H9 (cell line): ENCODE measurements around the gene DCST2. TPM values are rescaled to one million over a fixed set of nuclear protein-coding genes. Genes with fewer than 3 reads are reported as not detected.
A peak's percentile ranks its signal among the peaks of the same experiment; 100 is the strongest.

Experiments
- DNase-seq: peaks from one replicate; pipeline ENCODE4 v3.0.0-alpha.2; 2017
- H2AFZ ChIP-seq: one replicate; pipeline ENCODE4 v1.6.1; 2013; ENCODE audit warnings: mild to moderate bottlenecking, low read length, control low read depth, moderate library complexity
- H2AK5ac ChIP-seq: 2 replicates; pipeline ENCODE4 v1.6.1; 2013; ENCODE audit warnings: low read length, control low read depth, mixed read lengths; ENCODE audit not compliant: insufficient read length
- H2BK120ac ChIP-seq: one replicate; pipeline ENCODE4 v1.6.1; 2013; ENCODE audit warnings: low read depth, mild to moderate bottlenecking, low read length, control low read depth, inconsistent platforms; ENCODE audit not compliant: poor library complexity, severe bottlenecking
- H2BK12ac ChIP-seq: 2 replicates; pipeline ENCODE4 v1.6.1; 2013; ENCODE audit warnings: low read length, control low read depth, mixed read lengths, low read depth; ENCODE audit not compliant: insufficient read length
- H2BK15ac ChIP-seq: 2 replicates; pipeline ENCODE4 v1.6.1; 2013; ENCODE audit warnings: low read depth, low read length, control low read depth
- H2BK20ac ChIP-seq: one replicate; pipeline ENCODE4 v1.6.1; 2013; ENCODE audit warnings: low read depth, mild to moderate bottlenecking, low read length, control low read depth, inconsistent platforms; ENCODE audit not compliant: poor library complexity, severe bottlenecking
- H2BK5ac ChIP-seq: 2 replicates; pipeline ENCODE4 v1.6.1; 2013; ENCODE audit warnings: low read length, control low read depth, mixed read lengths; ENCODE audit not compliant: insufficient read length
- H3K14ac ChIP-seq: 2 replicates; pipeline ENCODE4 v1.6.1; 2013; ENCODE audit warnings: low read length, control low read depth; ENCODE audit not compliant: insufficient read depth
- H3K18ac ChIP-seq: 2 replicates; pipeline ENCODE4 v1.6.1; 2013; ENCODE audit warnings: low read depth, mild to moderate bottlenecking, mixed read lengths, low read length, control low read depth; ENCODE audit not compliant: insufficient read length
- H3K23ac ChIP-seq: 2 replicates; pipeline ENCODE4 v1.6.1; 2013; ENCODE audit warnings: low read length, control low read depth, mixed read lengths, low read depth; ENCODE audit not compliant: insufficient read length
- H3K23me2 ChIP-seq: 2 replicates; pipeline ENCODE4 v1.6.1; 2013; ENCODE audit warnings: low read depth, mild to moderate bottlenecking, mixed read lengths, low read length, control low read depth; ENCODE audit not compliant: insufficient read length, poor library complexity, severe bottlenecking
- H3K27ac ChIP-seq: 2 replicates; pipeline ENCODE4 v1.5.1; 2013; ENCODE audit warnings: low read length, control low read depth, mixed read lengths, low read depth; ENCODE audit not compliant: insufficient read length
- H3K27me3 ChIP-seq: 2 replicates; pipeline ENCODE4 v1.6.1; 2013; ENCODE audit warnings: low read length, control low read depth, inconsistent platforms; ENCODE audit not compliant: insufficient read depth
- H3K4ac ChIP-seq: 2 replicates; pipeline ENCODE4 v1.6.1; 2013; ENCODE audit warnings: low read depth, mild to moderate bottlenecking, control low read depth, inconsistent platforms, low read length, moderate library complexity
- H3K4me1 ChIP-seq: 2 replicates; pipeline ENCODE4 v1.6.1; 2013; ENCODE audit warnings: low read length, control low read depth, inconsistent platforms; ENCODE audit not compliant: insufficient read depth
- H3K4me2 ChIP-seq: 2 replicates; pipeline ENCODE4 v1.6.1; 2013; ENCODE audit warnings: low read length, control low read depth, mixed read lengths; ENCODE audit not compliant: insufficient read length, insufficient read depth
- H3K56ac ChIP-seq: 2 replicates; pipeline ENCODE4 v1.6.1; 2013; ENCODE audit warnings: low read depth, mild to moderate bottlenecking, mixed read lengths, low read length, control low read depth; ENCODE audit not compliant: insufficient read length
- H3K79me1 ChIP-seq: 2 replicates; pipeline ENCODE4 v1.6.1; 2013; ENCODE audit warnings: low read depth, mild to moderate bottlenecking, moderate library complexity, low read length, control low read depth, inconsistent platforms; ENCODE audit not compliant: insufficient read depth, poor library complexity, severe bottlenecking
- H3K79me2 ChIP-seq: 2 replicates; pipeline ENCODE4 v1.6.1; 2013; ENCODE audit warnings: low read length, control low read depth, inconsistent platforms; ENCODE audit not compliant: insufficient read depth
- H3K9ac ChIP-seq: 2 replicates; pipeline ENCODE4 v1.6.1; 2013; ENCODE audit warnings: low read length, control low read depth, mixed read lengths; ENCODE audit not compliant: insufficient read length; ENCODE audit errors: extremely low read depth
- H3K9me3 ChIP-seq: one replicate; pipeline ENCODE4 v1.6.1; 2013; ENCODE audit warnings: low read depth, low read length, inconsistent platforms; ENCODE audit not compliant: control insufficient read depth
- H3T11ph ChIP-seq: one replicate; pipeline ENCODE4 v1.6.1; 2013; ENCODE audit warnings: mild to moderate bottlenecking, low read length, control low read depth, inconsistent platforms
- H4K20me1 ChIP-seq: one replicate; pipeline ENCODE4 v1.6.1; 2013; ENCODE audit not compliant: control insufficient read depth, insufficient read length, insufficient read depth
- H4K5ac ChIP-seq: 2 replicates; pipeline ENCODE4 v1.6.1; 2013; ENCODE audit warnings: low read depth, mild to moderate bottlenecking, mixed read lengths, low read length, control low read depth; ENCODE audit not compliant: insufficient read length
- H4K8ac ChIP-seq: replicated peaks from 2 replicates; pipeline ENCODE4 v1.6.1; 2013; ENCODE audit warnings: low read length, control low read depth, mixed read lengths, low read depth; ENCODE audit not compliant: insufficient read length
- H4K91ac ChIP-seq: 2 replicates; pipeline ENCODE4 v1.6.1; 2013; ENCODE audit warnings: low read depth, mild to moderate bottlenecking, moderate library complexity, mixed read lengths, low read length, control low read depth; ENCODE audit not compliant: insufficient read length
- H3K27ac Mint-ChIP-seq, 3 experiments: 2 replicates in 2 of 3; 3 replicates in 1 of 3; pipeline ENCODE4 v1.8.0; 2020 to 2021; ENCODE audit warnings: mixed read lengths in 3 of 3, mild to moderate bottlenecking in 1 of 3, moderate library complexity in 1 of 3
- H3K27me3 Mint-ChIP-seq: 2 replicates; pipeline ENCODE4 v1.8.0; 2021; ENCODE audit warnings: low read depth, mild to moderate bottlenecking, moderate library complexity, mixed read lengths
- H3K36me3 Mint-ChIP-seq, 3 experiments: 2 replicates in 2 of 3; 3 replicates in 1 of 3; pipeline ENCODE4 v1.8.0; 2020 to 2021; ENCODE audit warnings: low read depth in 3 of 3, mixed read lengths in 3 of 3; ENCODE audit not compliant: insufficient read depth in 1 of 3
- H3K4me1 Mint-ChIP-seq, 2 experiments: 2 replicates each; pipeline ENCODE4 v1.8.0; 2020; ENCODE audit warnings: mixed read lengths in 2 of 2
- H3K4me3 Mint-ChIP-seq, 2 experiments: 2 replicates in 1 of 2; 3 replicates in 1 of 2; pipeline ENCODE4 v1.8.0; 2020 to 2021; ENCODE audit warnings: mild to moderate bottlenecking in 2 of 2, mixed read lengths in 2 of 2, moderate library complexity in 1 of 2
- H3K9me3 Mint-ChIP-seq, 2 experiments: 2 replicates in 1 of 2; 3 replicates in 1 of 2; pipeline ENCODE4 v1.8.0; 2020; ENCODE audit warnings: mild to moderate bottlenecking in 2 of 2, mixed read lengths in 2 of 2, moderate library complexity in 1 of 2
- WGBS: extraction: QIAGEN DNeasy Blood & Tissue Kit; methylation state at CpG from one replicate; pipeline ENCODE4 v1.1.7; 2013; ENCODE audit warnings: missing lambda C conversion rate, low lambda C conversion rate, mixed read lengths; ENCODE audit not compliant: insufficient read length; ENCODE audit errors: extremely low coverage; 5-methylcytosine and 5-hydroxymethylcytosine counted together
- total RNA-seq: library from RNA; stranded (reverse); gene quantifications from 2 replicates; pipeline ENCODE4 v1.2.1, GENCODE V29; 2021
- TF ChIP-seq, protein P1 (sequence below): fragments of 200-600 bp; sonication (generic); conservative IDR thresholded peaks from 3 replicates; pipeline ENCODE4 v1.8.0; 2021; ENCODE audit warnings: antibody characterized with exemption, mild to moderate bottlenecking

DCST2 gene
- total RNA-seq, 1 experiment from 2014 or later = 0.35 TPM

DNA sequence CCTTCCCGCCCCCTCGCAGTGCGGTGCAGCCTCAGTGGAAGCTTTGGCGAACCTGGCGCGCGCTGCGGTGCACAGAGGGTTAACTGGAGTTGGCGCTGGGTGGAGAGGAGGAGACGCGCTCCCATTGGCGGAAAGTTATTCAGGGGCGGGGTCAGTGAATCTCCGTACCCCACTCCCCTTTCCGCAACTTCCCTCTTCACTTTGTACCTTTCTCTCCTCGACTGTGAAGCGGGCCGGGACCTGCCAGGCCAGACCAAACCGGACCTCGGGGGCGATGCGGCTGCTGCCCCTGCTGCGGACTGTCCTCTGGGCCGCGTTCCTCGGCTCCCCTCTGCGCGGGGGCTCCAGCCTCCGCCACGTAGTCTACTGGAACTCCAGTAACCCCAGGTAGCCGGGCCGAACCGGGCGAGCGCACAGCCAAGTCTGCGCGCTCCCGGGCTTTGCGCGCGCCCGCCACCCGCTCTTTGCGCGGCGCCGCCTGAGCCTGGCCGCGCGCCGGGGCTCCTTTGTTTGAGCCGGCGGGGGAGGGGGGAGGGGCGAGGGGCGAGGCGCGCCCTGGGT is 30.0 kb upstream of the DCST2 start, which contains the start of gene EFNA4:
EFNA4 (plus strand) TSS at position 191 of the 561 bp plus-strand sequence; CDS start at position 275, 84 bp downstream.
- Histone ChIP-seq H3K4me2 (peak within 1 kb of the TSS; percentile 82), H3K9ac (peak within 1 kb of the TSS; percentile 49), H3K23me2 (peaks cover 17% of the 10 kb centered on the region), H3K23ac (no peak within 1 kb of the TSS), H3K79me2 (no peaks in the 10 kb centered on the region; the same call in 1 of the 2 replicates), H2AFZ (no peak within 1 kb of the TSS), H4K20me1 (no peaks in the 10 kb centered on the region), H4K5ac (no peak within 1 kb of the TSS), H3K56ac (no peak within 1 kb of the TSS), H3K14ac (peak within 1 kb of the TSS; percentile 93), H2BK12ac (no peak within 1 kb of the TSS), H2AK5ac (no peak within 1 kb of the TSS), H4K8ac (no peak within 1 kb of the TSS), H3T11ph (no peak within 1 kb of the TSS), H3K9me3 (no peaks in the 10 kb centered on the region), H3K18ac (peak within 1 kb of the TSS; percentile 96), H2BK5ac (no peak within 1 kb of the TSS), H3K4ac (no peak within 1 kb of the TSS), H3K27ac (no peak within 1 kb of the TSS), H3K79me1 (no peaks in the 10 kb centered on the region), H4K91ac (no peak within 1 kb of the TSS), H2BK15ac (no peak within 1 kb of the TSS), H3K4me1 (peaks cover 3% of the 10 kb centered on the region; the same call in 1 of the 2 replicates), H2BK120ac (no peak within 1 kb of the TSS), H3K27me3 (no peaks in the 10 kb centered on the region), H2BK20ac (no peak within 1 kb of the TSS)
- H3K4me3 Mint-ChIP-seq = peak within 1 kb of the TSS; percentile 66 to 85
- peak; percentile 95 for DNase-seq
- H3K9me3 Mint-ChIP-seq = no peaks in the 10 kb centered on the region; a peak in 1 of 5 replicates
- no CpG with 5 or more reads among the region's 57 CpGs for WGBS
- peak within 1 kb of the TSS; percentile 77 to 91 (median 78) for H3K27ac Mint-ChIP-seq
- H3K36me3 Mint-ChIP-seq = peaks cover 8 to 27% (median 23%) of the 10 kb centered on the region in 3 experiments
- H3K27me3 Mint-ChIP-seq = peaks cover 2% of the 10 kb centered on the region
- peaks cover 18 to 29% of the 10 kb centered on the region in 2 experiments for H3K4me1 Mint-ChIP-seq
- TF ChIP-seq, protein P1, sequence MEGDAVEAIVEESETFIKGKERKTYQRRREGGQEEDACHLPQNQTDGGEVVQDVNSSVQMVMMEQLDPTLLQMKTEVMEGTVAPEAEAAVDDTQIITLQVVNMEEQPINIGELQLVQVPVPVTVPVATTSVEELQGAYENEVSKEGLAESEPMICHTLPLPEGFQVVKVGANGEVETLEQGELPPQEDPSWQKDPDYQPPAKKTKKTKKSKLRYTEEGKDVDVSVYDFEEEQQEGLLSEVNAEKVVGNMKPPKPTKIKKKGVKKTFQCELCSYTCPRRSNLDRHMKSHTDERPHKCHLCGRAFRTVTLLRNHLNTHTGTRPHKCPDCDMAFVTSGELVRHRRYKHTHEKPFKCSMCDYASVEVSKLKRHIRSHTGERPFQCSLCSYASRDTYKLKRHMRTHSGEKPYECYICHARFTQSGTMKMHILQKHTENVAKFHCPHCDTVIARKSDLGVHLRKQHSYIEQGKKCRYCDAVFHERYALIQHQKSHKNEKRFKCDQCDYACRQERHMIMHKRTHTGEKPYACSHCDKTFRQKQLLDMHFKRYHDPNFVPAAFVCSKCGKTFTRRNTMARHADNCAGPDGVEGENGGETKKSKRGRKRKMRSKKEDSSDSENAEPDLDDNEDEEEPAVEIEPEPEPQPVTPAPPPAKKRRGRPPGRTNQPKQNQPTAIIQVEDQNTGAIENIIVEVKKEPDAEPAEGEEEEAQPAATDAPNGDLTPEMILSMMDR = no peak
